HCT116 (cell line): ENCODE measurements around the gene SCUBE2. TPM values are rescaled to one million over a fixed set of nuclear protein-coding genes. Genes with fewer than 3 reads are reported as not detected.

ENCODE experiments used
- ATAC-seq: fragments of 200-7000 bp; cut with Tn5 transposase; 2 replicates; pipeline ENCODE4 v1.9.1; 2020; ENCODE audit warnings: mild to moderate bottlenecking, moderate library complexity
- BruUV-seq: library from RNA; stranded (reverse); fragments of 400-500 nt; replicated peaks from 2 replicates; lab custom pipeline; 2021; lab: Mats Ljungman, UMichigan
- CTCF ChIA-PET: fragments of 300-600 bp; sonication (Branson Sonifier 250); formaldehyde crosslinking; loops from one replicate; lab custom pipeline; 2021; ENCODE audit warnings: antibody characterized with exemption; lab: Charles Lee
- POLR2A ChIA-PET: fragments of 300-600, 350-600 bp; sonication (Branson Sonifier 250); formaldehyde crosslinking; loops from one replicate; lab custom pipeline; 2021; ENCODE audit warnings: antibody characterized with exemption; lab: Charles Lee
- RAD21 ChIA-PET, 2 experiments: fragments of 300-600 bp; sonication (Branson Sonifier 250); formaldehyde crosslinking; loops; one replicate each; lab custom pipeline; 2023; ENCODE audit warnings: low total read pairs in 2 of 2; ENCODE audit not compliant: uncharacterized antibody in 2 of 2, unreplicated experiment in 2 of 2, low non-redundant PET in 1 of 2; lab: Charles Lee
- DNase-seq: peaks from one replicate; pipeline ENCODE4 v3.0.0-alpha.2; 2010; ENCODE audit warnings: low read depth, low spot score
- H2AFZ ChIP-seq: fragments of 200-600 bp; shearing (Covaris generic), sonication (generic); 2 replicates; pipeline ENCODE4 v1.6.1; 2017; ENCODE audit warnings: low read depth, mixed run types, mixed read lengths, antibody characterized with exemption, low read length; ENCODE audit not compliant: poor library complexity, severe bottlenecking
- H3K27ac ChIP-seq: 2 replicates; pipeline ENCODE4 v1.5.1; 2012; ENCODE audit warnings: low read depth, low read length
- H3K27me3 ChIP-seq: fragments of 200-600 bp; sonication (generic); 2 replicates; pipeline ENCODE4 v1.6.1; 2016; ENCODE audit warnings: mixed run types, low read length, mixed read lengths; ENCODE audit not compliant: insufficient read depth
- H3K36me3 ChIP-seq, 2 experiments: fragments of 200-500 bp in 1 of 2; fragments of 200-600 bp in 1 of 2; sonication (Bioruptor generic) in 1 of 2; sonication (generic) in 1 of 2; 2 replicates each; pipeline versions ENCODE4 v1.5.1 to v1.6.1; 2014 to 2016; ENCODE audit warnings: low read length in 2 of 2, inconsistent platforms in 1 of 2, mixed read lengths in 1 of 2, mixed run types in 1 of 2; ENCODE audit not compliant: insufficient read depth in 2 of 2, control insufficient read depth in 1 of 2
- H3K4me1 ChIP-seq, 2 experiments: fragments of 200-600 bp in 1 of 2; sonication (generic) in 1 of 2; 2 replicates each; pipeline versions ENCODE4 v1.5.1 to v1.6.1; 2012 to 2017; ENCODE audit warnings: low read length in 2 of 2, inconsistent platforms in 1 of 2, mild to moderate bottlenecking in 1 of 2, mixed read lengths in 1 of 2, mixed run types in 1 of 2, moderate library complexity in 1 of 2; ENCODE audit not compliant: insufficient read depth in 2 of 2, control insufficient read depth in 1 of 2
- H3K4me2 ChIP-seq: fragments of 200-600 bp; sonication (generic); 2 replicates; pipeline ENCODE4 v1.6.1; 2017; ENCODE audit warnings: mixed run types, low read length, mixed read lengths
- H3K4me3 ChIP-seq, 2 experiments: fragments of 200-600 bp in 1 of 2; sonication (generic) in 1 of 2; replicated peaks in 1 of 2; 2 replicates each; pipeline ENCODE4 v1.5.1; 2011 to 2016; ENCODE audit warnings: low read length in 2 of 2, control low read depth in 1 of 2, low read depth in 1 of 2, mild to moderate bottlenecking in 1 of 2, mixed read lengths in 1 of 2, mixed run types in 1 of 2
- H3K79me2 ChIP-seq: fragments of 200-600 bp; sonication (generic); 2 replicates; pipeline ENCODE4 v1.6.1; 2017; ENCODE audit warnings: mild to moderate bottlenecking, mixed run types, low read length, moderate library complexity, mixed read lengths; ENCODE audit not compliant: insufficient read depth
- H3K9ac ChIP-seq: fragments of 200-600 bp; sonication (generic); 2 replicates; pipeline ENCODE4 v1.6.1; 2016; ENCODE audit warnings: low read length, mixed read lengths
- H3K9me2 ChIP-seq: fragments of 200-600 bp; sonication (generic), shearing (Covaris generic); 2 replicates; pipeline ENCODE4 v1.6.1; 2017; ENCODE audit warnings: mixed run types, mild to moderate bottlenecking, moderate library complexity; ENCODE audit not compliant: insufficient read depth
- H3K9me3 ChIP-seq, 2 experiments: fragments of 200-500 bp in 1 of 2; fragments of 200-600 bp in 1 of 2; sonication (Bioruptor generic) in 1 of 2; sonication (generic) in 1 of 2; 2 replicates each; pipeline ENCODE4 v1.6.1; 2014 to 2017; ENCODE audit warnings: low read length in 2 of 2, mixed read lengths in 2 of 2, inconsistent platforms in 1 of 2, low read depth in 1 of 2, mild to moderate bottlenecking in 1 of 2, mixed run types in 1 of 2, moderate library complexity in 1 of 2; ENCODE audit not compliant: control insufficient read depth in 1 of 2, insufficient read depth in 1 of 2
- H4K20me1 ChIP-seq: fragments of 200-600 bp; sonication (generic), shearing (Covaris generic); 2 replicates; pipeline ENCODE4 v1.6.1; 2017; ENCODE audit warnings: mixed run types, mild to moderate bottlenecking, moderate library complexity; ENCODE audit not compliant: insufficient read depth
- CEBPB ChIP-seq: IDR thresholded peaks from 2 replicates; pipeline ENCODE4 v1.6.1; 2012; ENCODE audit warnings: low read depth
- FOSL1 ChIP-seq: IDR thresholded peaks from 2 replicates; pipeline ENCODE4 v1.6.1; 2012; ENCODE audit warnings: low read depth
- JUND ChIP-seq: IDR thresholded peaks from 2 replicates; pipeline ENCODE4 v1.6.1; 2012
- MAX ChIP-seq: IDR thresholded peaks from 2 replicates; pipeline ENCODE4 v1.6.1; 2012
- POLR2AphosphoS5 ChIP-seq: IDR thresholded peaks from 2 replicates; pipeline ENCODE4 v1.6.1; 2011; ENCODE audit warnings: mild to moderate bottlenecking, low read depth, low read length, moderate library complexity
- SP1 ChIP-seq: IDR thresholded peaks from 2 replicates; pipeline ENCODE4 v1.6.1; 2012; ENCODE audit warnings: low read depth
- intact Hi-C: fragments of 100-400 bp; cut with micrococcal nuclease; formaldehyde crosslinking; loops from 2 replicates; pipeline ENCODE4 v1.10.0; 2022
- total RNA-seq: library from RNA; stranded (reverse); gene quantifications from one replicate; pipeline ENCODE4 v1.2.1, GENCODE V29; 2021; ENCODE audit not compliant: unreplicated experiment

SCUBE2 gene
- total RNA-seq, 1 experiment from 2014 or later: 1.3 TPM

- no peak overlapping the region for H3K9ac ChIP-seq
- intact Hi-C loops: no loop called here
- CTCF ChIA-PET: no interaction called here
- H3K9me2 ChIP-seq: no peaks in the 10 kb centered on the region
- no peaks in the 10 kb centered on the region for H3K27me3 ChIP-seq
- no peaks in the 10 kb centered on the region for H3K9me3 ChIP-seq
- no peak for ATAC-seq
- TF ChIP-seq JUND (no peak), CEBPB (no peak), MAX (no peak), SP1 (no peak), POLR2AphosphoS5 (no peak)
- no peak overlapping the region for H3K4me3 ChIP-seq
- H3K36me3 ChIP-seq: no peaks in the 10 kb centered on the region
- no peaks in the 10 kb centered on the region for H3K79me2 ChIP-seq
- RAD21 ChIA-PET: no interaction called here
- DNase-seq: no peak
- H3K4me1 ChIP-seq: peaks cover 0 to 6% of the 10 kb centered on the region in 2 experiments; a peak in 1 of 4 replicates
- H4K20me1 ChIP-seq: no peaks in the 10 kb centered on the region
- no TSS peak for BruUV-seq
- H2AFZ ChIP-seq: no peak overlapping the region
- POLR2A ChIA-PET: no interaction called here
- H3K4me2 ChIP-seq: no peak overlapping the region
- H3K27ac ChIP-seq: no peak overlapping the region
Measured at GRCh38 chr11:9030601-9031000, 60.8 kb downstream of the SCUBE2 start.

- H3K9me3 ChIP-seq: no peaks in the 10 kb centered on the region
- no TSS peak for BruUV-seq
- no peak overlapping the region for H3K9ac ChIP-seq
- POLR2A ChIA-PET: no interaction called here
- no peaks in the 10 kb centered on the region for H3K79me2 ChIP-seq
- H2AFZ ChIP-seq: no peak overlapping the region
- H3K4me2 ChIP-seq: no peak overlapping the region
- intact Hi-C loops: no loop called here
- no peak overlapping the region for H3K27ac ChIP-seq
- peaks cover 0 to 6% of the 10 kb centered on the region in 2 experiments; a peak in 1 of 4 replicates for H3K4me1 ChIP-seq
- peak; percentile 50 for ATAC-seq
- no peaks in the 10 kb centered on the region for H4K20me1 ChIP-seq
- H3K36me3 ChIP-seq: no peaks in the 10 kb centered on the region
- no peaks in the 10 kb centered on the region for H3K9me2 ChIP-seq
- CTCF ChIA-PET: interaction anchor here (2.5 kb wide), 1 partner anchor 14 kb away, joined by 12 read pairs; no protein-coding TSS in a partner anchor
- H3K27me3 ChIP-seq: no peaks in the 10 kb centered on the region
- H3K4me3 ChIP-seq: no peak overlapping the region
- RAD21 ChIA-PET: no interaction called here
- DNase-seq: no peak
- TF ChIP-seq JUND (no peak), FOSL1 (0 out of 2 replicates have a peak, but pooled peaks have one; percentile 12)
- TF ChIP-seq, all 23 proteins: peak for 1
Measured at GRCh38 chr11:9029422-9029821, 62.0 kb downstream of the SCUBE2 start.
